Endothelial cell of hepatic sinusoid (primary cell): ENCODE results near the gene ENTHD1.
"Not testable (repeated sequence)": the region's sequence is repeated elsewhere in the genome, so short reads cannot be mapped to it uniquely, and the experiment has no call there.

Experiments
- in situ Hi-C: cut with HindIII; loops from 2 replicates; pipeline ENCODE4 v1.10.0; 2017; ENCODE audit warnings: low sequenced_read_pairs

ENTHD1 gene

DNA sequence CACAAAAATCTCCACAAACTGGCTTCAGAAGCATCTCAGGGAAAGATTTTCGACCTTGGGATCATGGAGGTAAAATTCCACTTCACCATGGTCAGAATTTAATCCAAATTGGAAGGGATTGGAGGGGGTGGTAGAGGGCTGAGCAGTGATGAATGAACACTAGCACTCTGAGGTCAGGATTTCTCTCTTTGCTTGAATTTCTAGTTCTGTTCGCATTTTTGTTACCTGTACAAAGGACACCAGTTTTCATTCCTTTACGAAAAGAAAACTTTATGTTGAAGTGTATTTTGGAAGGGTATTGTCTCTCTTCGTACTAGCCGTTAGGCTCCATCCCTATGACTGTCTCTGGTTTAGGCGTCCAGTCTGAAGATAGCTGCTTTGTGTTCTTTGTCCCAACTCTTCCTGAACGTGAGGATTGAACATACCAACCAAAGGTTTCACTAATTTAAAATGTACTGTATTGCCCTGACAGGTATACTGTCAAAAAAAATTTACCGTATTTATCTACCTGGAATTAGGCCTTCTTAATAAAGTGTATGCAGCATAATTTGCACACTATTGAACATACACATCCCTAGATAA is 8.1 kb upstream of the ENTHD1 start:
- in situ Hi-C loops, result no loop called here

DNA sequence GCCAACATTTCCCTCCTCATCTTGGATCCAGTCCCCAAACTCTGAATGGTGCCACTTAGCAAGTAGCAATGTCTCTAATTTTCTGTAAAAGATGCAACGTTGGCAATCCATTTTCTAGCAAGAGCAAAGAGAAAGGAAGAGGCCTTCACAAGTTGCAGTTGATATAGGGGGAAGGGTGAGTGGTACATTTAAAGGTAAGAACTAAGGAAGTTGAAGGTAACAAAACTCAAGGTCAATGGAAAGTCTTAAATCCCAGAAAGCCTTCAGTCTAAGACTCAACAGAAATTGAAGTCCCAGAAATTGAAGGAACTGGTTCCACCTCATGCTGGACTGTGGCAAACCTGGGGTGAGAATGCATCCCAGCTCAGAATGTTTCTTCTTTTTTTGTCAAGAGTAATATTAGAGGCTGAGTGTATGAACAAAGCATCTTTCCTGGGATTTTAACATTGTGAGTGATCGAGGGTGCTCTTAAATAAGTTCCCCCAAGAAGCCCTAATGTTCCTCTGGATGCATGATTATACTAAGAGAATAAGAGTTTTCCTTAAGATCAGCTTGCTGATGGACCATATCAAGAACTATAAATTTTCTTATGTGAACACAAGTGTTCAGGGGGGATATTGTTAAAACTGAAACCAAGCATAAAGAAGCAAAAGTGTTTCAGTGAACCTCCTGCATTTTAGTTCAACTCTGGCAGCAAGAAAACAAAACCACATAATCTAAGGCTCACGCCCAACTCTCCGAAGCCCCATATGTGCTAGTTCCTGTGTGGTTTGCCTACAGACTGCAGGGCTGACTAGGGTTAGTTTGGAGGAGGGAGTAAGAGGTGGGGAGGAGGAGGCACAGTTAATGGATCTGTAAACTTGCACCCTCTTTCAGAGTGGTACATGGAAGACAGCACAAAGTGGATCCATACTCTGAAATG is 7.0 kb upstream of the ENTHD1 start, which contains the start of gene GRAP2:
GRAP2 (plus strand) TSS at position 779 of the 922 bp plus-strand sequence. CDS start 46,023 bp downstream, outside the sequence.
- in situ Hi-C loops, result no loop called here

DNA sequence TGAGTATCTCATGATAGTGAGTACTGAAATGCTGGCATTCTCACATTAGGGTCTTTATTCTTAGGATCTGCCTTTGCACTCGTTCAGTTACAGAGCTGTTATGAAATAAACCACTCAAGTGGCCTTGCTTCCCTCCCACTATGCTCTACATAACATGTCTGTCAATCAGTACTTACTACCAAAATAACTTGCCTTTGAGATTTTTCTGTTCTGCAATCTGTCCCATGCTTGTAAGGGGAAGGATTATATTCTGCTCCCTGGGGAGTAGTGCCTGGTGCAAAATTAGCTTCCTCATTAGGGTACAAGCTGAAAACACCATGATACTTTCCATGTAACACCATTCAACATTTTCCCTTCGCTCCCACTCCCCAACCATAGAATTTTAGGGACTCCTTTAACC is 5.4 kb upstream of the ENTHD1 start:
- in situ Hi-C loops, result no loop called here

DNA sequence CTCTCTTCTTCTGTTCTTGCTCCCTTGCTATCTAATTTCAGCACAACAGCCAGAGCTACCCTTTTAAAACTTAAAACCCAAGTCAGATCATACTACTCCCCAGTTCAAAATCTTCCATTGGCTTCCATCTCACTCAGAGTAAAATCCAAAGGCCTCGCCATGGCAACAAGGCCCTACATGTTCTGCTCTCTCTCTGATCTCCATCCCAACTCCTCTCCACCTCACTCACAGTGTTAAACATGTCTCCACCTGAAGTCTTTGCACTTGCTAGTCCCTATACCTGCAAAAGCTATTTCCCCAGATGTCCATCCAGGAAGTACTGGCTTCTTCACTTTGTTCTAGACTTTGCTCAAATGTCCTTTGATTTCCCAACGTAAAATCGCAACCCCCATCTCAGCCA is 4.3 kb upstream of the ENTHD1 start:
- in situ Hi-C loops, result no loop called here

DNA sequence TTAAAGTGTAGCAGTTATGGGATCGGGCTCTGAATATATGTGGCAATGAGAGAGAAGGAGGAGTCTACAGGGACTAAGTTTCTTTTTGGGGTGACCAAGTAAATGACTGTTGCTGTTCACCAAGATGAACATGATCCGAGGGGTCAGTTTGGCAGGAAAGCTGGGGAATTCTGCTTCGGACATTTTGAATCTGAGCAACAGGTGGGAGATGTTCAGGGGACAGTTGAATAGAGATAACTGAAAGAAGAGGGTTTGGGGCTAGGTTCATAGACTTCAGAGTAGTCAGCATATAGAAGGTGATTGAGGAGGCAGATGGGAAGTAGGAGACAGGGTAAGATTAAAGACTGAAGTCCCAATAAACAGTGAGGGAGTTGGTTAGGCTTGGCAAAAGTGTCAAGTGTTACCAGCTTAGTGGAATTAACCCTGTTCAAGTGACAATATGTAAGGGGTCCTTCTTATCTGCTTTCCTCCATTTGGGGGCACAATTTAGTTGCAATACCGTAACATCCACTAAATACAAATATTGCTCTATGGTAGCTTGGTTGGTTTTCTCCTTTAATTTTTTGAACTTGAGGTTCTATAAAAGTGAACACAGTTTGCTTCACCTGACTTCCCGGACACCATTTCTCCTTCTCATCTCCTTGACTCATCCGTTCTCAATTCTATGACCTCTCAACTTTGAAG is 2.9 kb upstream of the ENTHD1 start:
- in situ Hi-C loops, result no loop called here

DNA sequence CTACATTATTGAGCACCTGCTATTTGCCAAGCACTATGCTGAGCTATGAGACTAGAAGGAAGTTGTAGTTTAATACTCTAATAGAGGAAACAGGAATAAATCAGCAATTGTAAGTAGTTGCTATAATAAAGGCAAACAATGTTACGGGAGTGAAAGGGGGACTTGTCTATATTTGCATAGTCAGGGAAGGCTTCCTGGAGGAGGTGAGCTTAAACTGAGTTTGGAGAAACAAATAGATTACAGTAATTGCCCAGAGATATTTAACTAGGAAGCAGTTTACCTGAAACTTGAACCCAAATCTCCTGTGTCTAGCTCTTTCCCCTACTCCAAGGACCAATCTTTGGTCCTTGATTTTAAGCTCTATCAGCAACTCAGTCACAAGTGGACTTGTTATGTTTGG is 2.1 kb upstream of the ENTHD1 start:
- in situ Hi-C loops, result no loop called here

DNA sequence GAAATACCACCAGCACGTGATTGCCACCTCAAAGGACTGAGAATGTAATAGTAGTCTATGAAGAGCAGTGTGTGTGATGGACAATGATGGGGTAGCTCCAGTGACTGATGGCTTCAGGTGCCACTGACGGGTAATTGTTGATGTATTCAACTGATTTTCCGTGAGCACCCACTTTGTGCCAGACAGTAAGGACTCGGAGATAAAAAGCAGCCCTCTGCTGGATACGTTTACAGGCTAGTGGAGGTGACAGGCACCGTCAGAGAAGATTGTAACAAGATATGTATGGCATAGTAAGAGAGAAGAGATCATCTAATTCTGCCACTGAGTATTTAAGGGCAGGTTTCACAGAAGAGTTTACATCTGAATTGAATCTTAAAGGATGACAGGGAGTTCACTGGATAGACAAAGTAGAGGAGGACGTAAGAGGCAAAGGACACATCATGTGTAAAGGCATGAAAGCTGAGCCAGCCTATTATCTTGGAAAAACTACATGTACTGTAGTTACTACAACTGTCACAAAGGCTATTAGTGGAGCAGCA is 1.1 kb upstream of the ENTHD1 start:
- in situ Hi-C loops, result no loop called here

DNA sequence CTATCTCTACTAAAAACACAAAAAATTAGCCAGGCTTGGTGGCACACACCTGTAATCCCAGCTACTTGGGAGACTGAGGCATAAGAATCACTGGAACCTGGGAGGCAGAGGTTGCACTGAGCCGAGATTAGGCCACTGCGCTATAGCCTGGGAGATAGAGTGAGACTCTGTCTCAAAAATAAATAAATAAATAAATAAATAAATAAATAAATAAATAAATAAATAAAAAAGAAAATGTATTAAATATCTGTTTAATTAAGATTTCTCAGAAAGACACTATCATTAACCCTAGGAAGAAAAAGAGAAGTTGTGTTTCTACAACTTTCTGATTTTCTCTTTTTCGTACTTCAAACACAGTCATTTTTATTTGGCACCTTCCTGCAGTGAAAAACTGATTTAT is 3.6 kb downstream of the ENTHD1 start:
- in situ Hi-C loops, result not testable (repeated sequence)

DNA sequence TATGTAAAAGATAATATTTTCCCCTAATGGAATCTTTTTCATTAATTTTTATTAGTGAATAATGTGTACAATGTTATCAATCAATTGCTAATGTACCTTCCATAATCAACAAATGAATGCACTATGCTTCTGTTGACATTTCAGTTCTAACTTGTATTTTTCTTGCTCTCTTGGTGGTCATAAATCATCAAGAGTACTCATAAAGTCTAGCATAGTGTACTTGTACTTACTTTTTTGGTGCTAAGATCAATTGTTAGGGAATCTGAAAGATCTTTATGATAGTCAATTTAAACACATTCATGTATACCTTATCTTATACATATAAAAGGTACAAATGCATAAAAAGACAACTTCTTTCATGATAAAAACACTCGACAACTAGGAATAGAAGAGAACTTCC is 10.5 kb downstream of the ENTHD1 start:
- in situ Hi-C loops, result loop anchor here (5.0 kb wide), 1 partner anchor 89 kb away; no protein-coding TSS in a partner anchor

DNA sequence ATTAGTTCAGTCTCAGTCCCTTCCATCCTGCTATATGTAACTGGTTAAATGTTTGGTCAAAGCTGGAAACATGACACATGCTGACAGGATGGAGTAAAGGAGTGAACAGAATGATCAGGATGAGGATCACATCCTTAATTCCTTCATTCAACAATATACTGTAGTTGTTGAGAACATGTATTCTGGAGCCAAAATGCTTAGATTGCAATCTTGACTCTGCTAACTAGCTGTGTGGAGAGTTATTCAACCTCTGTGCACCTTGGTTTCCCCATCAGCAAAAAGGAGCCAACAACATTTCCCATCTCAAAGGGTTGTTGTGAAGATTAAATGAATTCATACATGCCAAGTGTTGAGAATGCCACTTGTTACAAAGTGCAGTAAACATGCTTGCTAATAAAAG is 12.8 kb downstream of the ENTHD1 start:
- in situ Hi-C loops, result loop anchor here (5.0 kb wide), 1 partner anchor 92 kb away; no protein-coding TSS in a partner anchor

DNA sequence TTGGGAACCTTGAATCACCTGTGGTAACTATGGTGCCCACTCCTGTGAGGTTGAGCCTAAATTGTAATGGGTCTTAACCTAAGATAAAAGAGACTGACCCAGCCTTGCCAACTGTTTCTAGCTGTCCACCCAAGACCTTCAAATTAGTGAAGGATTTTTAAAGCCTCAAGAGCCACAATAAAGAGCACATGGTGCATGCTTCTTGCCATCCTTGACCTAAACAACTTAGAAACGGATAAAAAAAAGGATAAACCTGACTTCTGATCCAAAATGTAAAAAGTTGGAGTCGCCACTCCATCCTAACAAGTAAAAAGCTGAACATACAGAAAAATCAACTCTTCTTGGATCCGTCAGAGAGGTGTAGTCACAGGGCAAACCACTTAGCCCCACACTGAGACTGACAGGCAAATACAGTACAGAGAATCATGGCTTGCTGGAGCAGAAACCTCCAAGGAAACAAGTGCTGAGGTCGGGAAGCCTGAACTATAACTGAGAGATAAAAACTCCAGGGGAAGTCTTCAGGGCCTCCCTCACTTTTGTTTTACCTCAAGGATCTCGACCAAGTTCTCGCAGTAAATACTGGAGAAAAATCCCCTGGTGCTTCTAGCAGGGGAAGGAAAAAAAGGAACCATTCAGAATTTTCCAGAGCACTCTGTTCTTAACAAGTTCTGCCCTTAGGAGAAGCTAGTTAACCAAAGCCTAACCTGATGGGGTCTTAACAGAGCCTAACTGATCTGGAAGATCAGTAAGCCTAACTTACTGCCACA is 16.3 kb downstream of the ENTHD1 start:
- in situ Hi-C loops, result no loop called here

DNA sequence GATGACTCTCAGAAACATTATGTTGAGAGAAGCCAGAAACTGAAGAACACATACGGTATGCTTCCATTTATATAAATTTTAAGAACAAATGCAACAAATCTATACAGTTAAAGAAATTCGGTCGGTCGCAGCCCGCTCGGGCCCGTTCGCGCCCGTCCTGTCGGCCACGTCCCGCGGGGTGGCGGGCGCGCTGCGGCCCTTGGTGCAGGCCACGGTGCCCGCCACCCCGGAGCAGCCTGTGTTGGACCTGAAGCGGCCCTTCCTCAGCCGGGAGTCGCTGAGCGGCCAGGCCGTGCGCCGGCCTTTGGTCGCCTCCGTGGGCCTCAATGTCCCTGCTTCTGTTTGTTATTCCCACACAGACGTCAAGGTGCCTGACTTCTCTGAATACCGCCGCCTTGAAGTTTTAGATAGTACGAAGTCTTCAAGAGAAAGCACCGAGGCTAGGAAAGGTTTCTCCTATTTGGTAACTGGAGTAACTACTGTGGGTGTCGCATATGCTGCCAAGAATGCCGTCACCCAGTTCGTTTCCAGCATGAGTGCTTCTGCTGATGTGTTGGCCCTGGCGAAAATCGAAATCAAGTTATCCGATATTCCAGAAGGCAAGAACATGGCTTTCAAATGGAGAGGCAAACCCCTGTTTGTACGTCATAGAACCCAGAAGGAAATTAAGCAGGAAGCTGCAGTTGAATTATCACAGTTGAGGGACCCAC is 18.2 kb downstream of the ENTHD1 start:
- in situ Hi-C loops, result not testable (repeated sequence)

DNA sequence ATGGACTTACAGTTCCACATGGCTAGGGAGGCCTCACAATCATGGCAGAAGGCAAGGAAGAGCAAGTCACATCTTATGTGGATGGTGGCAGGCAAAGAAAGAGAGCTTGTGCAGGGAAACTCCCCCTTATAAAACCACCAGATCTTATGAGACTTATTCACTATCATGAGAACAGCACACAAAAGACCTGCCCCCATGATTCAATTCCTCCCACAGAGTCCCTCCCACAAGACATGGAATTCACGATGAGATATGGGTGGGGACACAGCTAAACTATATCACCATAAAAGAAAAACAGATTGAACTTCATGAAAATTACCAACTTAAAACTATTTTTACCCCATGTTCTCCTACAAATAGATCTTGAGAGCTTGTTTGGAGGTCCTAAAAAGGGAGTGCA is 19.6 kb downstream of the ENTHD1 start:
- in situ Hi-C loops, result no loop called here

DNA sequence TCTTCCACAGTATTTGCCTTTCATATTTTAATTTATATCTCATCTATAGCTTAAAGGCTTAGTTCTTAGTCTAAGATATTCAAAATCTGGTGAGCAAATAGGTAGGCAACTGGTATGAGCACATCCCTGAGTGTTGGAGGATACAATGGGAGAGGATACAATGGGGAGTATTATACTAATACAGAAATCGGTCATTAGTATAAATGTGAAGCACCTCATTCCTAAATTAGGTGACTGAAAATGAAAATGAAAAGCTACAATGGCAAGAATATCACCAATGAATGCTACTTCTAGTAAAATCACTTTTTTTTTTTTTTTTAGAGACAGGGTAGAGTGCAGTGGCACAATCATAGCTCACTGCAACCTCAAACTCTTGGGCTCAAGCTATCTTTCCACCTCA is 21.0 kb downstream of the ENTHD1 start:
- in situ Hi-C loops, result no loop called here

DNA sequence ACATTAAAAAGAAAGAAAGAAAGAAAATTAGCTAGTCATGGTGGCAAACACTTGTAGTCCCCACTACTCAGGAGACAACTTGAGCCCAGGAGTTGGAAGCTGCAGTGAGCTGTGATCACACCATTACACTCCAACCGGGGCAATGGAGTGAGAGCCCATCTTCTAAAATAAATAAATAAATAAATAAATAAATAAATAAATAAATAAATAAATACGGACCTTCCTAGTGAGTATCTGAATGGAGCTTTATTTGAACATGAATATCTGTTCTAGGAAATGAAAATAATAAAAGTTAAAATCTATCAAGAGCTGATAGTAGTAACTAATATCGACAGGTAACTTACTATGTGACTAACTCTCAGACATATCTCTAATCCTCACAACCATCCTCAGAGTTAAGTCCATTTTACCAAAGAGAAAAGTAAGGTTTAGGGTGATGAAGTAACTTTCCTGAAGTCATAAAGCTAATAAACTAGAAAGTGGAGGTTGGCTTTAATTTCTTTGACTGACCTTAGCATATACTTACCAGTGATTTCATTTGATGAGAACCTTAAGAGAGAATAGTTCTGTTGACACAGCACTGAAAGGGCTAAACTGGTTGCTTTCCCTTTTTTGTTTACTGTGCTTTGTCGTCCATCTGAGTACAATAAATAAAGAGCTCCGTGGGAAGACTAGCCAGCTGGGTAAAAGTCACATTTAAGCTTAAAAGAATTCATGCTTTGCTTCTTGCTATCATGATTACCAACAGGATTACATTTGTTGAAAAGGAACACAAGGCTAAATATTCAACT is 22.4 kb downstream of the ENTHD1 start:
- in situ Hi-C loops, result no loop called here

DNA sequence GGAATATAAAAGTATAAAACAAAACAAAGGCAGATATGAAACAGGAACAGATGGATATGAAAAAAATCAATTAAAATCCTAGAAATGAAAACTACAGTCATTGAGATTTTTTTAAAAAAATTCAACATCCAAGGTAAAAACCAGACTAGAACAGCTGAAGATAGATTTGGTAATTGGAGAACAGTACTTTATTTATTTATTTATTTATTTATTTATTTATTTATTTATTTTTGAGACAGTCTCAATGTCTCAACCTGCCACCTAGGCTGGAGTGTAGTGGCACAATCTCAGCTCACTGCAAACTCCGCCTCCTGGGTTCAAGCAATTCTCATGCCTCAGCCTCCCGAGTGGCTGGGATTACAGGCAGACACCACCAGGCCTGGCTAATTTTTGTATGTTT is 23.8 kb downstream of the ENTHD1 start:
- in situ Hi-C loops, result not testable (repeated sequence)

DNA sequence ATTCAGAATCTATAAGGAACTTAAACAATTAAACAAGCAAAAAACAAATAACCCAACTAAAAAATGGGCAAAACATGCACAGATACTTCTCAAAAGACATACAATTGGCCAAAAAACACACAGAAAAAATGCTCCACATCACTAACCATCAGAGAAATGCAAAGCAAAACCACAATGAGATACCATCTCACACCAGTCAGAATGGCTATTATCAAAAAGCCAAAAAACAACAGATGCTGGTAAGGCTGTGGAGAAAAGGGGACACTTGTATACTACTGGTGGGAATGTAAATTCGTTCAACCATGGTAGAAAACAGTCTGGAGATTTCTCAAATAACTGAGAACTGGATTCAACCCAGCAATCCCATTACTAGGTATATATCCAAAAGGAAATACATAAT is 24.8 kb downstream of the ENTHD1 start:
- in situ Hi-C loops, result no loop called here

DNA sequence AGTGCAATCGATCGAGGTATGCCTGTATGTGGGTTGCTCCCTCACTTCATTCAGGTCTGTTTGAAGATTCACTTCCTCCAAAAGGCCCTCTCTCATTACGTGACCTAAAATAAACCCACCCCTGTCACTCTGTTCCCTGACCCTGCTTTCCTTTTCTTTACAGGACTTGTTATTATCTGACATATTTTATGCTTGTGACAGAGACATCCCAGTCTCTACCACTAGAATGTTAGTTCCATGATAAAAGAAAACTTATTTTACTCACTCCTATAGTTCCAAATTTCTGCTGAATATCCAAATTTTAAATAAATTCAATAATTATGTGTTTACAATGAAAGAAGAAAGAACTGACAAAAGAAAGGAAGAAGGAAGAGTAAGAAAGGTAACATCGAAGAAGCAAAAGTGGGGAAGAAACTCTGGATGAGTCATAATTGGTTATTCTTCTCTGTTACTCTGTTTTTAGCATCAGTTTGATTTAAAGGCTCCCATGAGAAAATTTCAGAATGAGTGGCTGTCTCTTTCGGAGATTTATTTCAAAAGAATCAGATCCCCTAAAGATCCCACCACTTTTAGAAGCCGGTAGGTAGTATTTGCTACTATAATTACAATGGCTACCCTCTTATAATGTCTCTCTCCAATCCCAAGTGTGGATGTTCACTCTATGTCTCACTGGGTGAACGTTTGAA is 33.5 kb downstream of the ENTHD1 start:
- in situ Hi-C loops, result loop anchor here (5.0 kb wide), 2 partner anchors 58 to 62 kb away; no protein-coding TSS in a partner anchor
